Liver (tissue), 9 donors: ENCODE data around the gene DPYSL4. TPM values are rescaled to one million over a fixed set of nuclear protein-coding genes. Genes with fewer than 3 reads are reported as not detected.

Source experiments
- DNase-seq: peaks from one replicate; pipeline ENCODE4 v3.0.0-alpha.2; 2017; ENCODE audit warnings: low spot score
- H3K27ac ChIP-seq, 2 donors: one replicate each; pipeline ENCODE4 v1.7.0; 2013; ENCODE audit warnings: inconsistent platforms in 2 of 2, low read length in 2 of 2, control low read depth in 1 of 2, low read depth in 1 of 2, mild to moderate bottlenecking in 1 of 2
- H3K27me3 ChIP-seq, 4 donors: one replicate each; pipeline versions ENCODE4 v1.6.1 to v1.7.0; 2013; ENCODE audit warnings: low read length in 3 of 4, inconsistent platforms in 1 of 4, mild to moderate bottlenecking in 1 of 4, moderate library complexity in 1 of 4; ENCODE audit not compliant: control insufficient read depth in 4 of 4, insufficient read depth in 4 of 4
- H3K36me3 ChIP-seq, 4 donors: one replicate each; pipeline versions ENCODE4 v1.6.1 to v1.7.0; 2013; ENCODE audit warnings: low read length in 3 of 4, mild to moderate bottlenecking in 3 of 4, low read depth in 1 of 4, moderate library complexity in 1 of 4; ENCODE audit not compliant: control insufficient read depth in 4 of 4, insufficient read depth in 3 of 4
- H3K4me1 ChIP-seq, 4 donors: one replicate each; pipeline versions ENCODE4 v1.6.1 to v1.7.0; 2013; ENCODE audit warnings: low read length in 3 of 4, mild to moderate bottlenecking in 3 of 4, moderate library complexity in 1 of 4; ENCODE audit not compliant: control insufficient read depth in 4 of 4, insufficient read depth in 4 of 4
- H3K4me3 ChIP-seq, 3 donors: one replicate each; pipeline versions ENCODE4 v1.6.1 to v1.7.0; 2013; ENCODE audit warnings: low read length in 3 of 3, control low read depth in 1 of 3, low read depth in 1 of 3, mild to moderate bottlenecking in 1 of 3
- H3K9ac ChIP-seq, 2 donors: one replicate each; pipeline ENCODE4 v1.7.0; 2013; ENCODE audit warnings: low read length in 2 of 2, mild to moderate bottlenecking in 2 of 2, moderate library complexity in 2 of 2, control low read depth in 1 of 2, low read depth in 1 of 2
- H3K9me3 ChIP-seq, 4 donors: one replicate each; pipeline versions ENCODE4 v1.6.1 to v1.7.0; 2013; ENCODE audit warnings: low read length in 3 of 4; ENCODE audit not compliant: control insufficient read depth in 4 of 4
- EGR1 ChIP-seq, 2 donors: IDR thresholded peaks; 2 replicates each; pipeline ENCODE4 v1.6.1; 2016 to 2018; ENCODE audit warnings: antibody characterized with exemption in 2 of 2, low read depth in 2 of 2
- FOXA1 ChIP-seq: IDR thresholded peaks from 2 replicates; pipeline ENCODE4 v1.6.1; 2016; ENCODE audit warnings: antibody characterized with exemption
- FOXA2 ChIP-seq: IDR thresholded peaks from 2 replicates; pipeline ENCODE4 v1.6.1; 2016; ENCODE audit warnings: antibody characterized with exemption
- GABPA ChIP-seq, 2 donors: IDR thresholded peaks in 1 of 2; conservative IDR thresholded peaks in 1 of 2; 2 replicates each; pipeline ENCODE4 v1.6.1; 2016; ENCODE audit warnings: antibody characterized with exemption in 2 of 2, mild to moderate bottlenecking in 1 of 2, moderate library complexity in 1 of 2
- HNF4A ChIP-seq, 2 donors: conservative IDR thresholded peaks; 2 replicates each; pipeline ENCODE4 v1.6.1; 2016; ENCODE audit warnings: antibody characterized with exemption in 2 of 2, mild to moderate bottlenecking in 2 of 2
- HNF4G ChIP-seq: IDR thresholded peaks from 2 replicates; pipeline ENCODE4 v1.6.1; 2016; ENCODE audit warnings: antibody characterized with exemption
- JUND ChIP-seq, 2 donors: IDR thresholded peaks; 2 replicates each; pipeline ENCODE4 v1.6.1; 2016; ENCODE audit warnings: antibody characterized with exemption in 2 of 2
- NR2F2 ChIP-seq: IDR thresholded peaks from 2 replicates; pipeline ENCODE4 v1.6.1; 2016; ENCODE audit warnings: antibody characterized with exemption
- RXRA ChIP-seq, 2 donors: IDR thresholded peaks; 2 replicates each; pipeline ENCODE4 v1.6.1; 2017 to 2018; ENCODE audit warnings: antibody characterized with exemption in 2 of 2, mild to moderate bottlenecking in 1 of 2
- SP1 ChIP-seq: IDR thresholded peaks from 2 replicates; pipeline ENCODE4 v1.6.1; 2018; ENCODE audit warnings: antibody characterized with exemption, mild to moderate bottlenecking
- TAF1 ChIP-seq: conservative IDR thresholded peaks from 2 replicates; pipeline ENCODE4 v1.6.1; 2016; ENCODE audit warnings: antibody characterized with exemption, mild to moderate bottlenecking
- YY1 ChIP-seq: IDR thresholded peaks from 2 replicates; pipeline ENCODE4 v1.6.1; 2016; ENCODE audit warnings: antibody characterized with exemption, mild to moderate bottlenecking
- WGBS: extraction: QIAGEN DNeasy Blood & Tissue Kit; methylation state at CpG from one replicate; pipeline ENCODE4 v1.1.7; 2013; 5-methylcytosine and 5-hydroxymethylcytosine counted together
- polyA plus RNA-seq, 2 donors: library from polyadenylated mRNA; stranded (reverse) in 1 of 2; unstranded in 1 of 2; fragments of 200-250 nt in 1 of 2; fragments of >200 nt in 1 of 2; fragmentation: Nextera tagmentation in 1 of 2; extraction: Ambion mirVana in 1 of 2; gene quantifications; one replicate each; pipeline versions ENCODE4 v1.2.1 to v1.2.3, GENCODE V29; 2013 to 2015
- total RNA-seq, 2 donors: library from RNA; depleted of rRNA; stranded (reverse); fragments of >200 nt; gene quantifications; one replicate each; pipeline ENCODE4 v1.2.3, GENCODE V29; 2014
- TF ChIP-seq, protein P1 (sequence below): IDR thresholded peaks from 2 replicates; pipeline ENCODE4 v1.6.1; 2016; ENCODE audit warnings: antibody characterized with exemption
- TF ChIP-seq, protein P2 (sequence below): IDR thresholded peaks from 2 replicates; pipeline ENCODE4 v1.6.1; 2016; ENCODE audit warnings: antibody characterized with exemption, mild to moderate bottlenecking
- TF ChIP-seq, protein P3 (sequence below): fragments of 150-350 bp; IDR thresholded peaks from 2 replicates; pipeline ENCODE4 v1.5.1; 2017; ENCODE audit warnings: improper control_type of control experiment, low read depth, low read length; ENCODE audit not compliant: missing input control
- TF ChIP-seq, protein P4 (sequence below): IDR thresholded peaks from 2 replicates; pipeline ENCODE4 v1.6.1; 2016; ENCODE audit warnings: antibody characterized with exemption
- donor health status: healthy.
- donor health status: healthy.
- donor health status: healthy.
- donor health status: healthy.
- donor health status: healthy.

Gene DPYSL4
- total and polyA plus RNA-seq, 4 donors = 0.19 to 2.2 (median 0.26) TPM

GRCh38 chr10:132198381-132199181 lies 11.8 kb downstream of the DPYSL4 start:
- H3K4me1 ChIP-seq = no peaks in the 10 kb centered on the region
- no peak overlapping the region for H3K9ac ChIP-seq
- TF ChIP-seq, protein P1, sequence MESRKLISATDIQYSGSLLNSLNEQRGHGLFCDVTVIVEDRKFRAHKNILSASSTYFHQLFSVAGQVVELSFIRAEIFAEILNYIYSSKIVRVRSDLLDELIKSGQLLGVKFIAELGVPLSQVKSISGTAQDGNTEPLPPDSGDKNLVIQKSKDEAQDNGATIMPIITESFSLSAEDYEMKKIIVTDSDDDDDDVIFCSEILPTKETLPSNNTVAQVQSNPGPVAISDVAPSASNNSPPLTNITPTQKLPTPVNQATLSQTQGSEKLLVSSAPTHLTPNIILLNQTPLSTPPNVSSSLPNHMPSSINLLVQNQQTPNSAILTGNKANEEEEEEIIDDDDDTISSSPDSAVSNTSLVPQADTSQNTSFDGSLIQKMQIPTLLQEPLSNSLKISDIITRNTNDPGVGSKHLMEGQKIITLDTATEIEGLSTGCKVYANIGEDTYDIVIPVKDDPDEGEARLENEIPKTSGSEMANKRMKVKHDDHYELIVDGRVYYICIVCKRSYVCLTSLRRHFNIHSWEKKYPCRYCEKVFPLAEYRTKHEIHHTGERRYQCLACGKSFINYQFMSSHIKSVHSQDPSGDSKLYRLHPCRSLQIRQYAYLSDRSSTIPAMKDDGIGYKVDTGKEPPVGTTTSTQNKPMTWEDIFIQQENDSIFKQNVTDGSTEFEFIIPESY = no peak
- TF ChIP-seq FOXA2 (no peak), JUND (IDR thresholded peaks at IDR 0.05) (no peak), SP1 (no peak), HNF4A (conservative IDR thresholded peaks at IDR 0.05) (no peak), EGR1 (IDR thresholded peaks at IDR 0.05; ENCODE audit: low read depth in 2 of 2) (no peak)
- TF ChIP-seq, protein P2, sequence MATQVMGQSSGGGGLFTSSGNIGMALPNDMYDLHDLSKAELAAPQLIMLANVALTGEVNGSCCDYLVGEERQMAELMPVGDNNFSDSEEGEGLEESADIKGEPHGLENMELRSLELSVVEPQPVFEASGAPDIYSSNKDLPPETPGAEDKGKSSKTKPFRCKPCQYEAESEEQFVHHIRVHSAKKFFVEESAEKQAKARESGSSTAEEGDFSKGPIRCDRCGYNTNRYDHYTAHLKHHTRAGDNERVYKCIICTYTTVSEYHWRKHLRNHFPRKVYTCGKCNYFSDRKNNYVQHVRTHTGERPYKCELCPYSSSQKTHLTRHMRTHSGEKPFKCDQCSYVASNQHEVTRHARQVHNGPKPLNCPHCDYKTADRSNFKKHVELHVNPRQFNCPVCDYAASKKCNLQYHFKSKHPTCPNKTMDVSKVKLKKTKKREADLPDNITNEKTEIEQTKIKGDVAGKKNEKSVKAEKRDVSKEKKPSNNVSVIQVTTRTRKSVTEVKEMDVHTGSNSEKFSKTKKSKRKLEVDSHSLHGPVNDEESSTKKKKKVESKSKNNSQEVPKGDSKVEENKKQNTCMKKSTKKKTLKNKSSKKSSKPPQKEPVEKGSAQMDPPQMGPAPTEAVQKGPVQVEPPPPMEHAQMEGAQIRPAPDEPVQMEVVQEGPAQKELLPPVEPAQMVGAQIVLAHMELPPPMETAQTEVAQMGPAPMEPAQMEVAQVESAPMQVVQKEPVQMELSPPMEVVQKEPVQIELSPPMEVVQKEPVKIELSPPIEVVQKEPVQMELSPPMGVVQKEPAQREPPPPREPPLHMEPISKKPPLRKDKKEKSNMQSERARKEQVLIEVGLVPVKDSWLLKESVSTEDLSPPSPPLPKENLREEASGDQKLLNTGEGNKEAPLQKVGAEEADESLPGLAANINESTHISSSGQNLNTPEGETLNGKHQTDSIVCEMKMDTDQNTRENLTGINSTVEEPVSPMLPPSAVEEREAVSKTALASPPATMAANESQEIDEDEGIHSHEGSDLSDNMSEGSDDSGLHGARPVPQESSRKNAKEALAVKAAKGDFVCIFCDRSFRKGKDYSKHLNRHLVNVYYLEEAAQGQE = no peak
- TF ChIP-seq, protein P3, sequence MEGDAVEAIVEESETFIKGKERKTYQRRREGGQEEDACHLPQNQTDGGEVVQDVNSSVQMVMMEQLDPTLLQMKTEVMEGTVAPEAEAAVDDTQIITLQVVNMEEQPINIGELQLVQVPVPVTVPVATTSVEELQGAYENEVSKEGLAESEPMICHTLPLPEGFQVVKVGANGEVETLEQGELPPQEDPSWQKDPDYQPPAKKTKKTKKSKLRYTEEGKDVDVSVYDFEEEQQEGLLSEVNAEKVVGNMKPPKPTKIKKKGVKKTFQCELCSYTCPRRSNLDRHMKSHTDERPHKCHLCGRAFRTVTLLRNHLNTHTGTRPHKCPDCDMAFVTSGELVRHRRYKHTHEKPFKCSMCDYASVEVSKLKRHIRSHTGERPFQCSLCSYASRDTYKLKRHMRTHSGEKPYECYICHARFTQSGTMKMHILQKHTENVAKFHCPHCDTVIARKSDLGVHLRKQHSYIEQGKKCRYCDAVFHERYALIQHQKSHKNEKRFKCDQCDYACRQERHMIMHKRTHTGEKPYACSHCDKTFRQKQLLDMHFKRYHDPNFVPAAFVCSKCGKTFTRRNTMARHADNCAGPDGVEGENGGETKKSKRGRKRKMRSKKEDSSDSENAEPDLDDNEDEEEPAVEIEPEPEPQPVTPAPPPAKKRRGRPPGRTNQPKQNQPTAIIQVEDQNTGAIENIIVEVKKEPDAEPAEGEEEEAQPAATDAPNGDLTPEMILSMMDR = no peak
- H3K27ac ChIP-seq = no peak overlapping the region
- H3K36me3 ChIP-seq = no peaks in the 10 kb centered on the region
- DNase-seq = no peak
- H3K4me3 ChIP-seq = no peak overlapping the region
- WGBS = 91% methylated on average over 35 of the region's 35 CpGs
- H3K9me3 ChIP-seq = no peaks in the 10 kb centered on the region
- H3K27me3 ChIP-seq = peaks cover 0 to 3% (median 0%) of the 10 kb centered on the region in 4 donors

DNA sequence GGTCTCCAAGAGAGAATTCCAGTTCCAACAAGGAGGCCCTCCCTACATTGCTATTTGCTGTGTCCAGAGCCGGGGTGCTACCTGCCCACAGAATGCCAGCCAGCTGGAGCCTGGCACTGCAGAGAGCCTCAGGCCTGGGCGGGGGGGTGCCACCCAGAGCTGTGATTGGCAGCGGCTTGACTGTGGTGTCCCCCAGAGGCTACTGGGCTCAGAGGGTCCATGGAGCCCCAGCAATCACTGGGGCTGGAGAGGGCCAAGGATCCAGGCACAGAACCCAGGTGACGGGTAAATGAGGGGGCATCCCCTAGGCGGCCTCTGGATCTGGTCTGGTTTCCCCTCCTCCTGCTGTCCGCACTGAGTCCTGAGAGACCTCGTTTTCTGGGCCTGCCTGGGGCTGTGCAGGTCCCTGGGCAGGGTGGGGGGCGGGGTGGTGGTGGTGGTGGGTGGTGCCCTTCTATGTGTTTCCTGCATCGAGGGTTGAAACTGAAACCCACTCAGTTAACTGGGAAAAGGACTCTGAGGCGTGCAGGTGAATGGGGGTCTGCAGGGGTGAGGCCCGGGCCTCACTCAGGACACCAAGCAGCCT lies 12.6 kb downstream of the DPYSL4 start:
- WGBS = 78% methylated on average over 11 of the region's 11 CpGs
- Histone ChIP-seq H3K36me3 (no peaks in the 10 kb centered on the region), H3K4me1 (no peaks in the 10 kb centered on the region), H3K4me3 (no peak overlapping the region), H3K9me3 (no peaks in the 10 kb centered on the region), H3K27me3 (peaks cover 0 to 3% (median 0%) of the 10 kb centered on the region in 4 donors), H3K27ac (no peak overlapping the region), H3K9ac (no peak overlapping the region)
- no peak for DNase-seq
- TF ChIP-seq TAF1 (no peak), EGR1 (IDR thresholded peaks at IDR 0.05; ENCODE audit: low read depth in 2 of 2) (no peak), JUND (IDR thresholded peaks at IDR 0.05) (no peak), SP1 (no peak), YY1 (no peak), RXRA (IDR thresholded peaks at IDR 0.05) (no peak), HNF4A (conservative IDR thresholded peaks at IDR 0.05) (no peak), NR2F2 (no peak), GABPA (IDR thresholded peaks at IDR 0.05 in 1 of 2, conservative IDR thresholded peaks at IDR 0.05 in 1 of 2) (no peak), FOXA1 (no peak), HNF4G (no peak), FOXA2 (no peak)
- TF ChIP-seq, protein P4, sequence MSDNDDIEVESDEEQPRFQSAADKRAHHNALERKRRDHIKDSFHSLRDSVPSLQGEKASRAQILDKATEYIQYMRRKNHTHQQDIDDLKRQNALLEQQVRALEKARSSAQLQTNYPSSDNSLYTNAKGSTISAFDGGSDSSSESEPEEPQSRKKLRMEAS = no peak
- TF ChIP-seq, protein P1 = no peak
